Measurements from ENCODE around the gene COL18A1. TPM values are rescaled to one million over a fixed set of nuclear protein-coding genes. Genes with fewer than 3 reads are reported as not detected.
"Not testable (repeated sequence)": the region's sequence is repeated elsewhere in the genome, so short reads cannot be mapped to it uniquely, and the experiment has no call there.

COL18A1 gene
- total RNA-seq, 1 donor from 2014 or later, result 44.2 TPM

DNA sequence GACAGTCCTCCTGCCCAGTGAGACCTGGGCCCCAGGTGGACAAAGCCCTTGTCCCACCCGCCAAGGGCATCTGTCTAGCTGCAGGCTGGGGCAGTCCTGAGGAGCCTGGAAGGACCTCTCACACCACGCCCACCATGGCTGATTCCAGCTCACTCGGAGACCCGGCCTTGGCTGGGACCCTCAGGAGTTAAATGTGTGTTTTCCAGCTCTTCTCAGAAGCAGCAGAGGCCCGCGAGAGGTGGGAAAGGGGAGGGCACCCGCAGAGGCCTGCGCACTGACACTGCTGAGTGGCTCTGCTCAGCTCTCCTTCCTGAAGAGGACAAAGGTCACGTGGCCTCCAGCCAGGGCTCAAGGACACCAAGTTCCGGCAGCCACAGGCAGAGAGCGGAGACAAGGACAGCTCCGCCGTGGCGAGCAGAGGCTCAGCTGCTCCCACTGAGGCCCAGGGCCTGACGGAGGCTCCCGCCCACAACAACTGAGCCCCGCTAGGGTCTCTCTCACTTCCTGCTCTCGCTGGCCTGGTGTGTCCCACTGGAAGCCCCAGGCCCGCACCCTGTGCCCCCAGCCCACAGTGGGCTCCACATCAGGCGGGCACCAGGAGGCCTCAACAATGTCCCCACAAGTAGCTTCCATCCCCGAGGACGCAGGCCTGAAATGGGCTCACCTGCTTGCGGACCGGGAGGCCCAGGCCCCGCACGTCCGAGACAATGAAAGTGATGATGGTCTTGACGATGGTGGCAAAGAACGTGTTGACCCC, 120.4 kb downstream of the COL18A1 start:
- DNase-seq (peak; percentile 87), ATAC-seq (ENCODE audit: poor library complexity) (peak; percentile 88)
- intact Hi-C loops (cut with DNase I), result no loop called here

DNA sequence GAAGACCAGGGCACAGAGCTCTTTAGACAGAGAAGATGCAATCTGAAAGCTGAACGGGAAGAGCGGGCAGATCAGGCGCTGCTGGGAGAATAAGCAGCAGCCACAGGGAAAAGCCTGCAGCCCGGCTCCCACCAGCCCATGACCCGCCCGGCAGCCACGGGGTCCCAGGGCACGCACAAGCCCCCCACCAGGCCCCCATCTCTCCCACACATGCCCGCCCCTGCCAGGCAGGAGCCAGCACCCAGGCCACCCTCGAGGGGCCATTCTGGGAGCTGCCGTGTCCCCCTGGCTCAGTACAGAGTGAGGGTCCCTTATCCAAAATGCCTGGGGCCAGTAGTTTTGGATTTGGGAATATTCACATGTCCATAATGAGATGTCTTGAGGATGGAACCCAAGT, 120.9 kb downstream of the COL18A1 start:
- no peak for ATAC-seq (ENCODE audit: poor library complexity)
- intact Hi-C loops (cut with DNase I), result no loop called here
- DNase-seq, result peak; percentile 26

DNA sequence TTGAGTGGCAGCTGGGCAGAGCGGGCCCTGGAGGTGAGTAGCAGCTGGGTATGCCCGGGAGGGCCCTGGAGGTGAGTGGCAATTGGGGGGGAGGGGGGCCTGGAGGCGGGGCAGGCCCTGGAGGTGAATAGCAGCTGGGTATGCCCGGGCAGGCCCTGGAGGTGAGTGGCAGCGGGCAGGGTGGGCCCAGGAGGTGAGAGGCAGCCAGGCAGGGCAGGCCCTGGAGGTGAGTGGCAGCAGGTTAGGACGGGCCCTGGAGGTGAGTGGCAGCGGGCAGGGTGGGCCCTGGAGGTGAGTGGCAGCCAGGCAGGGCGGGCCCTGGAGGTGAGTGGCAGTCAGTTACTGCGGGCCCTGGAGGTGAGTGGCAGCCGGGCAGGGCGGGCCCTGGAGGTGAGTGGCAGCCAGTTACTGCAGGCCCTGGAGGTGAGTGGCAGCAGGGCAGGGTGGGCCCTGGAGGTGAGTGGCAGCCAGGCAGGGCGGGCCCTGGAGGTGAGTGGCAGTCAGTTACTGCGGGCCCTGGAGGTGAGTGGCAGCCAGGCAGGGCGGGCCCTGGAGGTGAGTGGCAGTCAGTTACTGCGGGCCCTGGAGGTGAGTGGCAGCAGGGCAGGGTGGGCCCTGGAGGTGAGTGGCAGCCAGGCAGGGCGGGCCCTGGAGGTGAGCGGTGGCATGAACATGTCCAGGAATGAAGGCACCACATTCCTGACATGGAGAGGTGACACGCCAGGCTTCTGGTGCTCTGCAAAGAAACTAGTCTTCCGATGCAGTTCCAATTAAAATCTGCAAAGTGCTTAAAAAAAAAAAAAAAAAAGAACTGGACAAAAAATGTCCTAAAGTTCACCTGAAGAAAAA, 122.4 kb downstream of the COL18A1 start:
- ATAC-seq (ENCODE audit: poor library complexity); intact Hi-C loops (cut with DNase I): not testable (repeated sequence)
- peak; percentile 30 for DNase-seq

DNA sequence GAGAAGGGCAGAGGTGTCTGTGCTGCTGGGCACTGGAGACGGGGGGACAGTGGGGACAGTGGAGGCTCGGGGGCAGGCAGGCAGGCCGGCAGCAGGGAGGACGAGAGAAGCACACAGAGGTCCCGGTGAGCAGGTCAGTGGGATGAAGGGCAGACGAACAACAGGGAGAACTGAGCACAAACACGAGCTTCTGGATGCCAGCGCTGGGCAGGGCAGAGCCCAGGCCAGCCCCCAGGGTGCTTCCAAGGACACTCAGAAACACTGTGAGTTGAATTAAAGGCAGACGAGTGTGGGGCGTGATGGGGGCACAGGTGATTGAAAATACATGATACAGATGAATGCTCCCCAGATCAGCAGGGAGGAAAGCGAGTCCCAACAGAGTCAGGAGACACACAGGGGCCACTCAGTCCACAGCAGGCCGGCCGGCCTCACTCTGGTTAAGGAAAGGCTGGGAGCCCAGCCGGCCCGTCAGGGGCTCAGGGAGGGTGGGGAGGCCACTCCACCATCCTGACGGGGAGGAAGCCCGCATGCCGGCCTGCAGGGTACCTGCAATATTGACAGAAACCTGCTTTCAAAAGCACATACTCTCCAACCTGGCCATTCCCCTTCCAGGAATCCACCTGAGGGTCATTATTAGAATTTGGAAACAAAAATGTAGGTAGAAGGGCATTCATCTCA, 123.2 kb downstream of the COL18A1 start:
- no peak for ATAC-seq (ENCODE audit: poor library complexity)
- intact Hi-C loops (cut with DNase I), result no loop called here
- DNase-seq, result peak; percentile 33

DNA sequence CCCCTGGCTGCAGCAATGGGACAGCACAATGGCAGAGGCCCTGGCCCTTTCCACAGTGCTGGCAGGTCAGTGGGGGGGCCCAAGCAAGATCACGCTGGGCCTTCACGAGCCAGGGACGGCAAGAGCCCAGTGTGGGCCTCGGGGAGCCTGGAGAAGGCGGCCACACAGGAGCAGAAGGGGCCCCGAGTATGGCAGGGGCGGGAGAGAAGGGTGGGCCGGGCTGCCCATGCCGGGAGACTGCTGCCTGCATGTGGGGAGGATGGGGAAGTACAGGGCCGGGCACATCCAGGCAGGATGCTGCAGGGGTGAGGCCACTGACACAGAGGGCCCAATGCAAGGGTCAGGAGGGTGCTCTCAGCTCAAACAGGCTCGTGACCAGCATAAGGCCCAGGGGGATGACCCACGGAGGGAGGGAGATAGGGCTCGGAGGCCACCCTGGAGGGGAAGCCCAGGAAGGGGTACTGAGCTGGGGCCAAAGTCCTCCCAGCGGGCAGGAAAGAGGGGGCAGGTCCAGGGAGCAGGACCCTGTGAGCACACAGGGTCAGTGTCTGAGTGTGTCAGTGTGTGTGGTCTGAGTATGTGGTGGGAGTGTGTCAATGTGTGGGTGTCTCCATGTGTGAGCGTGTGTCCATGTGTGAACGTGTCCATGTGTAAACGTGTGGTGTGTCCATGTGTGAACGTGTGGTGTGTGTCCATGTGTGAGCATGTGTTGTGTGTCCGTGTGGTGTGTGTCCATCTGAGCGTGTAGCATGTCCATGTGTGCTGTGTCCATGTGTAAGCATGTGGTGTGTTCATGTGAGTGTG, 124.2 kb downstream of the COL18A1 start:
- intact Hi-C loops (cut with DNase I), result no loop called here
- no peak for ATAC-seq (ENCODE audit: poor library complexity)
- peak; percentile 38 for DNase-seq

DNA sequence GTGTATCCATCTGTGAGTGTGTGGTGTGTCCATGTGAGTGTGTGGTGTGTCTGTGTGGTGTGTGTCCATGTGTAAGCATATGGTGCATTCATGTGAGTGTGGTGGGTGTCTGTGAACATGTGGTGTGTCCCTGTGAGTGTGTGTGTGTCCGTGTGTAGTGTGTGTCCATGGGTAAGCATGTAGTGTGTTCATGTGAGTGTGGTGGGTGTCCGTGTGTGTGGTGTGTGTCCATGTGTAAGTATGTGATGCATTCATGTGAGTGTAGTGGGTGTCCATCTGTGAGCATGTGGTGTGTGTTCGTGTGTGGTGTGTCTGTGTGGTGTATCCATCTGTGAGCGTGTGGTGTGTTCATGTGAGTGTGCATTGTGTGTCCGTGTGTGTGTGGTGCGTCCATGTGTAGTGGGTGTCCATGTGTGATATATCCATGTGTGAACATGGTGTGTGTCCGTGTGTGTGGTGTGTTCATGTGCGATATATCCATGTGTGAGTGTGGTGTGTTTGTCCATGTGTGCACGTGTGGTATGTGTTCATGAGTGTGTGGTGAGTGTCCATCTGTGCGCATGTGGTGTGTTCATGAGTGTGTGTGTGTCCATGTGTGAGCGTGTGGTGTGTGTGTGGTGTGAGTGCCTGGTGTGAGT, 124.9 kb downstream of the COL18A1 start:
- ATAC-seq (ENCODE audit: poor library complexity), result no peak
- intact Hi-C loops (cut with DNase I), result no loop called here
- peak; percentile 13 for DNase-seq

DNA sequence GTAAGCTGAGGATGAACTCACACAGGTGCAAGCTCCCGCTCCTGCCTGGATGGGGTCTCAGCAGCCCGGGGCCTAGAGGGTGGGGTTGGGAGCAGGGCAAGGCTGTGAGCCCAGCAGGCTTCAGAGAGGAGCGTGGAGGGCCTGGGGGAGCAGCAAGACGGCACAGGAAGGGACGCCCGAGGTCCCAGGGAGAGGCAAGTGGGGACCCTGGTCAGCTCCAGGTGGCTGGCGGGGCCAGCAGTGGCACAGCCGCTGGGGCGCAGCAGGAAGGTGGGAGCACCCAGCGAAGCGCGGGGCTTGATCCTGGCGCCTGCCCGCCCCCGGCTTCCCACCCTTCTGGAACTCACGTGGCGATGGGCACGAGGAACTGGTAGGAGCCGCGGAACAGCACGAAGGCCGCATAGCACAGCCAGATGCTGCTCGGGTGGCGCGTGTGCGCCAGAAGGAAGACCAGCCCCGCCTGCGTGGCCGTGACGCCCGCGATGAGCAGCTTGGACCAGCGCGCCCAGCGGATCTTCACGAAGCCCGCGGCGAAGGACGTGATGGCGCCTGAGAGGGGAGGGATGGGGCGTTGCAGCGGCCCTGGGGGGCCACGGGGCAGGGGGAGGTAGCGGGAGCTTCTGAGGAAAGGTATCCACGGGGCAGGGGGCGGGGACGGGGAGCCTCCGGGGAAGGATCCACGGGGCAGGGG, 125.6 kb downstream of the COL18A1 start:
- ATAC-seq (ENCODE audit: poor library complexity), result no peak
- intact Hi-C loops (cut with DNase I), result no loop called here
- DNase-seq, result peak; percentile 34

DNA sequence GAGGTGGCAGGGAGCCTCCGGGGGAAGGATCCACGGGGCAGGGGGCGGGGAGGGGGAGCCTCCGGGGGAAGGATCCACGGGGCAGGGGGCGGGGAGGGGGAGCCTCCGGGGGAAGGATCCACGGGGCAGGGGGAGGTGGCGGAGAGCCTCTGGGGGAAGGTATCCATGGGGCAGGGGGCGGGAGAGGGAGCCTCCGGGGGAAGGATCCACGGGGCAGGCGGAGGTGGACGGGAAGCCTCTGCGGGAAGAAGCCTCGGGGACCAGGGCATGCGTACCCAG, 126.1 kb downstream of the COL18A1 start:
- DNase-seq; intact Hi-C loops (cut with DNase I); ATAC-seq (ENCODE audit: poor library complexity): not testable (repeated sequence)

DNA sequence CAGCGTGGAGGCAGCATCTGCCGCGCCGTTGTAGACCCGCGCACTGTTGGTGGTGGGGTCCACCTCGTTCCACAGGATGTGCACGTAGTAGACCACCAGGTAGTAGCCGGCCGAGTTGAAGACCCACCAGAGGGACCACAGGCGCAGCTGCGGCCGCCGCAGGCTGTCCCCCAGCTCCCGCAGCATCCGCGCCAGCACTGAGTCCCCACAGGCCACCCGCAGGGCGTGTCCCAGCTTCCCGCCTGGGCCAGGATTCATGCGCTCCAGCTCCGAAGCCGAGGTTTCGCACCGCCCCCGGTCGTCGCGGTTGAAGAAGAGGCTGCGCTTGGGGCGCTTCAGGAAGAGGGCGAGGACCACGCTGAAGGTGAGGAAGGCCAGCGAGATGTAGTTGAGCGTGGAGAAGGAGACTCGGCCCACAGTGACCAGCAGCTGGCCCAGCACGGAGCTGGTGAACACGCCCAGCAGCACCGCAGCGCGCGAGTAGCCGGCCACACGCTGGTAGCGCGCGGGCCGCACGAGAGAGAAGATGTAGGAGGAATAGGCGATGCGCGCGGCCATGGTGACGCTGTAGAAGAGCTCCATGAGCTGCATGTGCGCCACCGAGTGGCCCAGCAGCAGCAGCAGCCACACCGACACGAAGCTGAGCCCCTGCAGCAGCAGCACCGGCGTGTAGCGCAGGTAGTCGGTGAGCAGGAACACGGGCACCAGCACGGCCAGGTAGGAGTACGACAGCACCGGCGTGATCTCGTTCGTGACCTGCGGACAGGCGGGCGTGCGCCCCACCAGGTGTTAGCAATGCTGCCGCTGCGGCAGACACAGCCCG, 126.6 kb downstream of the COL18A1 start:
- DNase-seq, result peak; percentile 37

DNA sequence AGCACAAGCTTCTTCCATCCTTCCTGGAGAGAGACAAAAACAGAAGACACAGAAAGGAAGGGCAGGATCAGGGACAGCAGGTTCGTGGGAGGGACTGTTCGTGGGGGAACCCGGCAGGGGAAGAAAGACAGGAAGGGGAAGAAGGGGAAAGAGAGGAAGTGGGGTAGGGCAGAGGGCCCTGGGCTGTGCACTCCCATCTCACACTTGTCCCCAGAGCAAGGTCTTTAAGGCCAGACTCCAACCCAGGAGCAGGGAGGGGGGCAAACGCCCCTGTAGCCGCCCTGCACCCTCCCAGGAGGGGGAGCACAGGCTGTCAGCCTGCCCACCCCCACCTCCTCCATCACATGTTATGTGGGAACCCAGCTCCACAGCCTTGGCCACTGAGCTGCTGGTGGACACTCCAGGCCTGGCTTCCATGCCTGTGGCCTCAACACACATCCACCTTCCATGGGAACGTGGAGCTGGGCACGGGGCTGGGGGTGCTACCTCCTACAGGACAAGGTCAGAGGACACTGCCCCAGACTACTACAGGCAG, 127.9 kb downstream of the COL18A1 start:
- intact Hi-C loops (cut with DNase I), result no loop called here
- no peak for ATAC-seq (ENCODE audit: poor library complexity)
- peak; percentile 43 for DNase-seq

More for the DNA sequence above, 126.6 kb downstream of the COL18A1 start:
- intact Hi-C loops (cut with DNase I), result no loop called here
- no peak for ATAC-seq (ENCODE audit: poor library complexity)

DNA sequence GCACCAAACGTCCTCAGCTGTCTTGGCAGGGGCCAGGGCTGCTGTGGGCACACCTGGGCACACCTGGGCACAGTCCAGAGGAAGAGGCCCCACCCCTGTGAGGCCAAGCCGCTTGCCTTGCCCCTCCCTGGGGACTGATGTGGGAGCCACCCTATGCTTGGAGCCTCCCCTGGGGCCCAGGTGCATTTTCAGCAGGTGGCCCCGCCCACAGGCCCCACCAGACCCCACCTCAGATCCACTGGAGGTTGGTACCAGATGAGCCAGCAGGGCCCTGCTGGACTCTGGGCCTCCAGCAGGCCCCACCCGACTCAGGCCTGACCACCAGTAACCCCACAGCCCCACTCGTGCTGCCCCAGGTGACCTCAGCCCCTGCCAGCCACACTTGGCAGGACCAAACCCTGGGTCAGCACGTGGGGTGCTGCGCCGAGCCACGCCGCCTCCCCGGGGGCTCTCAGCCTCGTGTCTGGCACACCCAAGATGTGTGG, 128.4 kb downstream of the COL18A1 start:
- DNase-seq (peak; percentile 34), ATAC-seq (ENCODE audit: poor library complexity) (no peak)
- intact Hi-C loops (cut with DNase I), result no loop called here

DNA sequence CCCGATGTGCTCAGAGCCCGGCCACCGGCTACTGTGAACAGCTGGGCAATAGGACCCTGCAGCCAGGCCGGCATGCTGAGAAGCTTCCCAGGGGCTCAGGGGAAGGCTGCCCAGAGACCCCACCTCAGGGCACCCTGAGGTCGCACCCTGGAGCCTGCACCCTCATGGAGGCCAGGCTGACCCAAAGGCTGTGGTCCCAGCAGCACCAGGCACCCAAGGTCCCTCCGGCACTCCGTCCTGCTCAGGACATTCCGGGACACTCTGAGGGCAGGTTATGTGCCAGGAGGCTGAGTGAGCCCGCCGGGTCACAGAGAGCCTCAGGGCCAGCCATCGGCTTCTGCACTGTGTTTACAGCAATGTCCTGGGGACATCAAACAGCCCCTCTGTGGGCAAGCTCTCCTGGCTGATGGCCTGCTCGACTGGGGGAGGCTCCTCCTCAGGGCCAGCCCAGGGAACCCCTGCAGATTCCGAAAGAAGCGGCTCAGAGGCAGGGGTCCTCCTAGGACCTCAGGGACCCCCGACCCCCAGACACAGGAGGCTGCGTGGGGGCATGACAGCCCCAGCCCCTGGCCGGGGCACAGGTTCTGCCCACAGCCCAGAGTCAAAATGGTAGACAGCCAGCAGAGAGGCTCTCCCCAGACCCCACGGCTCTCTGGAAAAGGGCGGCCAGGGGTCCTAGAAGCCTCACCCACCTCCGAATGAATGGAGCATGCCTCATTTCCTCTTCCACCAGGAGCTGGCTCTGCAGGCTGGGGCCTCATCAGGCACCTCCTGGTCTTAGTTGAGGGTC, 129.1 kb downstream of the COL18A1 start:
- peak; percentile 77 for ATAC-seq (ENCODE audit: poor library complexity)
- DNase-seq, result peak; percentile 66
- intact Hi-C loops (cut with DNase I), result no loop called here

DNA sequence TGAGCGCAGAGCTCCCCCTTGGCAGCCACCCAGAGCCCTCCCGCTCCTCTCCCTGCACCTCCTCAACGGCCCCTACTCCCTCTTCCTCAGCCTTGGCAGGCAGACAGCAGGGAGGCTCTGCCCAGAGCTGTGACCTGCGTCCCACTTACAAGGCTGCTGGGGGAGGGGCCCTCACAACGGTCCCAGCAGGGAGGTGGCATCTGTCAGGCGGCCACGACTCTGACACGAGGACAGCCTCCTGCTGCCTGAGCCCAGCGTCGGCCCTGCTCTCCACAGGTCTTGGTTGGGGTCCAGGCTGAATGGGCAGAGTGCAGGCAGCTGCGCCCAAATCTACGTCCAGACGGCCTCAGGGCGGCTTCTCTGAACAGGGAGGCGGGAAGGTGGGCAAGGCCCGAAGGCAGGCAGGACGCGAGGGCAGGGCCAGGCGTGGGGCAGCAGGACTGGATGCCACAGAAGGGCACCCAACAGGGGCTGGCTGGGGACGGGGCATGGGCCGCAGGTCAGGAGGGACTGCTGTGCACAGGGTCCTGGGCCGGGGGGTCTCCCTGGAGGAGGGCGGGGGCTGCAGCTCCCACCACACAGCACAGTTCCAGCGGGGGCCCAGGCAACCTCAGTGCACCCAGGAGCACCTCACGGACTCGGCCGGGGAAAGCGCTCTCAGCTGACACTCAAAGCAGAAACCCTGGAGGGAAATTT, 129.8 kb downstream of the COL18A1 start:
- intact Hi-C loops (cut with DNase I), result no loop called here
- peak; percentile 90 for ATAC-seq (ENCODE audit: poor library complexity)
- peak; percentile 88 for DNase-seq

DNA sequence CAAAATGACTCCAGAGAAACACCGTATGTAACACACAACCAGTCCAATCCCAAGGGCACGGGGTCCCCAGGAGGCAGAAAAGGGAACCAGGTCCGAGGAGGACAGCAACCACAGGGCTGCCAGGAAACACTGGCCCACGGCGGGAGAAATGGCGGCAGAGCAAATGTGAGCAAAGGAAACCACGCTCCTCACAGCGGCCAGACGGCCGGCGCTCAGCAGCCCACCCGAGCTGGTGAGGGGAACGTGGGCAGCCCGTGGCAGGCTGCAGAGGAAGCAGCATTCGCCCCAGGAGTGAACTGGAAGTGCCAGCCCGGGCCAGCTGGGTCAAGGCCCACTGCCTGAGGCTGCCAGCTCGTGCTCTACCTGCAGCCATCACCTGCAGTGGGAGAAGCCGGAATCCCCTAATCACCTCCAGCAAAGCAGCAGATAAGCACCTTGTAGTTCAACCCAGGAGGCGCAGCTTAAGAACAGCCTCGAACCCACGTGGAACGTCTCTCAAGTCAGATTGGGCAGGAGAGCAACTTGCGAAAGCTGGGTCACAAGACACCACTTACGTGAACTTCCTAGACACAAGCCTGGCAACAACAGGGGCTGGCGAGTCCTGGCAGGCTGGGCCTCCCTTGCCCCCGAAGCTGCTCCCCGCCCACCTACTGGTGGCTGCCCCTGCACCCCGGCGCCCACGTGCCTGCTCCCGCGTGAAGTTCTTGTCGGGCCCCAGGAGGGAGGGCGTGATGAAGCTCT, 130.5 kb downstream of the COL18A1 start:
- DNase-seq, result peak; percentile 56
- intact Hi-C loops (cut with DNase I), result no loop called here

More for the DNA sequence above, 130.5 kb downstream of the COL18A1 start:
- ATAC-seq (ENCODE audit: poor library complexity), result no peak
